ENCODE results near the gene SLC26A9. TPM values are rescaled to one million over a fixed set of nuclear protein-coding genes. Genes with fewer than 3 reads are reported as not detected.

SLC26A9 gene
- total RNA-seq, 1 experiment from 2014 or later = not detected

DNA sequence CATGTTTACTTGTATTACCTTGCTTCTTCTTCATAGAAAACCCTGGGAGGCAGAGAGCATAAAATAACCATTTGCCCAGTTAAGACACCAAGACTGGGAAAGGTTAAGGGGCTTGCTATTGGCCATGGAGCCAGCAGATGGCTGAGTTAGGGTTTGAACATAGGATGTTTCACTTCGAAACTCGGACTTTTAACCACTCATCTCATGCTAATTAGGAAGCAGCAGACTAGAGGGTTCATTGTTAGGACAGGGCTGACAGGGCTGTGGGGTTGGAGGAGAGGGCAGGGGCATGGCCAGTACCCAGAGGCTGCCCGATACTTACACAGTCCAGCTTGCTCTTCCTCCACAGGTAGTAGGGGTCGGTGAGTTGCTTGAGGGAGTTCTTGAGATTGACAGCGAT lies 17.0 kb downstream of the SLC26A9 start:
- TF ChIP-seq SIN3A (IDR thresholded peaks at IDR 0.05; ENCODE audit: borderline replicate concordance, insufficient read depth, low read depth, low read length) = no peak
- TF ChIP-seq, protein P1, sequence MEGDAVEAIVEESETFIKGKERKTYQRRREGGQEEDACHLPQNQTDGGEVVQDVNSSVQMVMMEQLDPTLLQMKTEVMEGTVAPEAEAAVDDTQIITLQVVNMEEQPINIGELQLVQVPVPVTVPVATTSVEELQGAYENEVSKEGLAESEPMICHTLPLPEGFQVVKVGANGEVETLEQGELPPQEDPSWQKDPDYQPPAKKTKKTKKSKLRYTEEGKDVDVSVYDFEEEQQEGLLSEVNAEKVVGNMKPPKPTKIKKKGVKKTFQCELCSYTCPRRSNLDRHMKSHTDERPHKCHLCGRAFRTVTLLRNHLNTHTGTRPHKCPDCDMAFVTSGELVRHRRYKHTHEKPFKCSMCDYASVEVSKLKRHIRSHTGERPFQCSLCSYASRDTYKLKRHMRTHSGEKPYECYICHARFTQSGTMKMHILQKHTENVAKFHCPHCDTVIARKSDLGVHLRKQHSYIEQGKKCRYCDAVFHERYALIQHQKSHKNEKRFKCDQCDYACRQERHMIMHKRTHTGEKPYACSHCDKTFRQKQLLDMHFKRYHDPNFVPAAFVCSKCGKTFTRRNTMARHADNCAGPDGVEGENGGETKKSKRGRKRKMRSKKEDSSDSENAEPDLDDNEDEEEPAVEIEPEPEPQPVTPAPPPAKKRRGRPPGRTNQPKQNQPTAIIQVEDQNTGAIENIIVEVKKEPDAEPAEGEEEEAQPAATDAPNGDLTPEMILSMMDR (IDR thresholded peaks at IDR 0.05) = no peak
- no peak for TF ChIP-seq POLR2AphosphoS5 (IDR thresholded peaks at IDR 0.05; ENCODE audit: low read depth, low read length)
- no peak for TF ChIP-seq TCF7L2 (IDR thresholded peaks at IDR 0.05; ENCODE audit: low read depth, low read length)
- TF ChIP-seq, protein P2, sequence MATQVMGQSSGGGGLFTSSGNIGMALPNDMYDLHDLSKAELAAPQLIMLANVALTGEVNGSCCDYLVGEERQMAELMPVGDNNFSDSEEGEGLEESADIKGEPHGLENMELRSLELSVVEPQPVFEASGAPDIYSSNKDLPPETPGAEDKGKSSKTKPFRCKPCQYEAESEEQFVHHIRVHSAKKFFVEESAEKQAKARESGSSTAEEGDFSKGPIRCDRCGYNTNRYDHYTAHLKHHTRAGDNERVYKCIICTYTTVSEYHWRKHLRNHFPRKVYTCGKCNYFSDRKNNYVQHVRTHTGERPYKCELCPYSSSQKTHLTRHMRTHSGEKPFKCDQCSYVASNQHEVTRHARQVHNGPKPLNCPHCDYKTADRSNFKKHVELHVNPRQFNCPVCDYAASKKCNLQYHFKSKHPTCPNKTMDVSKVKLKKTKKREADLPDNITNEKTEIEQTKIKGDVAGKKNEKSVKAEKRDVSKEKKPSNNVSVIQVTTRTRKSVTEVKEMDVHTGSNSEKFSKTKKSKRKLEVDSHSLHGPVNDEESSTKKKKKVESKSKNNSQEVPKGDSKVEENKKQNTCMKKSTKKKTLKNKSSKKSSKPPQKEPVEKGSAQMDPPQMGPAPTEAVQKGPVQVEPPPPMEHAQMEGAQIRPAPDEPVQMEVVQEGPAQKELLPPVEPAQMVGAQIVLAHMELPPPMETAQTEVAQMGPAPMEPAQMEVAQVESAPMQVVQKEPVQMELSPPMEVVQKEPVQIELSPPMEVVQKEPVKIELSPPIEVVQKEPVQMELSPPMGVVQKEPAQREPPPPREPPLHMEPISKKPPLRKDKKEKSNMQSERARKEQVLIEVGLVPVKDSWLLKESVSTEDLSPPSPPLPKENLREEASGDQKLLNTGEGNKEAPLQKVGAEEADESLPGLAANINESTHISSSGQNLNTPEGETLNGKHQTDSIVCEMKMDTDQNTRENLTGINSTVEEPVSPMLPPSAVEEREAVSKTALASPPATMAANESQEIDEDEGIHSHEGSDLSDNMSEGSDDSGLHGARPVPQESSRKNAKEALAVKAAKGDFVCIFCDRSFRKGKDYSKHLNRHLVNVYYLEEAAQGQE (IDR thresholded peaks at IDR 0.05; ENCODE audit: insufficient read depth in 1 of 2, low read depth in 2 of 2, low read length in 1 of 2) = no peak
- ChIA-PET POLR2A (no interaction called here), CTCF (no interaction called here)
- no peak overlapping the region for H3K4me3 ChIP-seq (ENCODE audit: low read depth in 2 of 2, low read length in 2 of 2)
- H3K27ac ChIP-seq (ENCODE audit: low read length) = no peak overlapping the region
- no TSS peak for BruUV-seq (replicated peaks)
- H3K36me3 ChIP-seq (ENCODE audit: control insufficient read depth, insufficient read depth, low read length) = no peaks in the 10 kb centered on the region
- 0 out of 2 replicates have a peak, but pooled peaks cover 2% of the 10 kb centered on the region for H3K27me3 ChIP-seq (ENCODE audit: control insufficient read depth, insufficient read depth, low read length)
- in situ Hi-C loops (cut with HindIII; ENCODE audit: low pct_unique_long_range_greater_than_20kb, low sequenced_read_pairs) = no loop called here
- ATAC-seq (0 out of 2 replicates have a peak, but pooled peaks have one; percentile 22), DNase-seq (ENCODE audit: low read depth, low spot score) (no peak)
- no peaks in the 10 kb centered on the region for H3K9me3 ChIP-seq (ENCODE audit: control insufficient read depth, insufficient read depth, low read depth, low read length)
- H3K4me1 ChIP-seq (ENCODE audit: control insufficient read depth, insufficient read depth, low read length) = peaks cover 6% of the 10 kb centered on the region; the same call in 1 of the 2 replicates
- intact Hi-C loops (cut with micrococcal nuclease; ENCODE audit: unreplicated experiment) = no loop called here

DNA sequence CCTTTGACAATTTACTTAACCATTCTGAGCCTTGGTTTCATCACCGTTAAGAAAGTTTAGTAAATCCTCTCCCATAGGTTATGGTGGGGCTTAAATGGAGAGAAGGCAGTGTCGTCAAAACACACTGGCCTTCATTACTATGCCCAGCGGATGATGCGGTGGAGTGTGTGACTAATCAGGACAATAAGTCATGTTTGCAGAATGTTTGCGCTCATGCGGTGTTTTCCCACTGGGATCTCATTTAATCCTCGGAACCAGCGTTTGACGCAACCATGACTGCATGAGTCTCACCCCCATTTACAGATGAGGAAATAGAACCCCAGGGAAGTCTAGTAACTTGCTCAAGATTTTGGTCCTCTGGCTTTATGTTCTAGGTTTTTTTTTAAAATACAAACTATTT lies 17.5 kb downstream of the SLC26A9 start:
- peak; percentile 35 for DNase-seq (ENCODE audit: low read depth, low spot score)
- intact Hi-C loops (cut with micrococcal nuclease; ENCODE audit: unreplicated experiment) = no loop called here
- CTCF ChIA-PET = no interaction called here
- Histone ChIP-seq H3K4me1 (ENCODE audit: control insufficient read depth, insufficient read depth, low read length) (peaks cover 6% of the 10 kb centered on the region; the same call in 1 of the 2 replicates), H3K27me3 (ENCODE audit: control insufficient read depth, insufficient read depth, low read length) (no peaks in the 10 kb centered on the region), H3K4me3 (ENCODE audit: low read depth in 2 of 2, low read length in 2 of 2) (no peak overlapping the region), H3K36me3 (ENCODE audit: control insufficient read depth, insufficient read depth, low read length) (no peaks in the 10 kb centered on the region), H3K9me3 (ENCODE audit: control insufficient read depth, insufficient read depth, low read depth, low read length) (no peaks in the 10 kb centered on the region), H3K27ac (ENCODE audit: low read length) (no peak overlapping the region)
- TF ChIP-seq, protein P2 (IDR thresholded peaks at IDR 0.05; ENCODE audit: insufficient read depth in 1 of 2, low read depth in 2 of 2, low read length in 1 of 2) = no peak
- TF ChIP-seq, protein P1 (IDR thresholded peaks at IDR 0.05) = no peak
- TF ChIP-seq SIN3A (IDR thresholded peaks at IDR 0.05; ENCODE audit: borderline replicate concordance, insufficient read depth, low read depth, low read length) (no peak), TCF7L2 (IDR thresholded peaks at IDR 0.05; ENCODE audit: low read depth, low read length) (no peak), POLR2AphosphoS5 (IDR thresholded peaks at IDR 0.05; ENCODE audit: low read depth, low read length) (no peak)
- ATAC-seq = peak; percentile 83
- in situ Hi-C loops (cut with HindIII; ENCODE audit: low pct_unique_long_range_greater_than_20kb, low sequenced_read_pairs) = no loop called here
- no TSS peak for BruUV-seq (replicated peaks)
- POLR2A ChIA-PET = no interaction called here
